ENCODE data around the gene GHRHR. TPM values are rescaled to one million over a fixed set of nuclear protein-coding genes. Genes with fewer than 3 reads are reported as not detected.

Gene GHRHR
- total and polyA plus RNA-seq, 4 donors: 0.38 to 0.77 (median 0.77) TPM; not detected in 1

DNA sequence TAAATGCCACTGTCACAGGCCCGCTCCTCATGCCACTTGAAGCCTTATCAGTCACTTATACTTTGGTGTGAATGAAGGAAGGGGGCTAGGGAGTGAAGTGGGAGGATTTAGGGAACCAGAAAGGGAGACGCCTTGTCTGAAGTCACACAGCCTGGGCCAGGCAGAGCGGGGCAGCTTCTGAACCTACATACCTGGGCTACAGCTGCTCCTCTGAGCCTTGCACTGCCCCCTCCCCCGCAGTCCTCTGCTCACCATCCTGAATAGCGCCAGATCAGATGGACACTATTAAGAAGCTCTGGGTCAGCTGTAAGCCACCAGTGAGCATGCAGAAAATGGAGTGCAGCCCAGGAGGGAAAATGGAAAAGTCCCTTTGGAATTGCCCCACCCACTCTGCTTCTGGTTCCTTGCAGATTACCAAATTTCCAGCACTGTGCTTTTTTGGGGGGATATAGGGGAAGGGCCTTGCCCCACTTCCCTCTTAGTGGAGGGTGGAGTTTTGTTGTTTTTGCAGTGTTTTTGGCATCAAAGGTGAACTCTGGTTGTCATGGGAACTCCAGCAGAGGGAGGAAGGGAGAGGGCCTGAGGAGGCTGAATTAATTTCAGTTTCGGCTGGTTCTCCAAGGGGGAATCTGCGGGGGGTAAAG lies 53.4 kb downstream of the GHRHR start:
- H3K36me3 ChIP-seq (ENCODE audit: control insufficient read depth in 4 of 4, insufficient read depth in 4 of 4, low read length in 4 of 4): no peaks in the 10 kb centered on the region
- H3K27me3 ChIP-seq (ENCODE audit: control insufficient read depth in 3 of 3, insufficient read depth in 3 of 3, low read length in 2 of 3): no peaks in the 10 kb centered on the region
- H3K4me3 ChIP-seq: no peak overlapping the region
- H3K9ac ChIP-seq (ENCODE audit: insufficient read depth in 1 of 2, low read length in 2 of 2): no peak overlapping the region
- no peaks in the 10 kb centered on the region for H3K4me1 ChIP-seq (ENCODE audit: control insufficient read depth in 5 of 5, insufficient read depth in 5 of 5, low read length in 5 of 5)
- H3K9me3 ChIP-seq (ENCODE audit: control insufficient read depth in 4 of 4, insufficient read depth in 3 of 4, low read length in 3 of 4): no peaks in the 10 kb centered on the region
- H3K27ac ChIP-seq (ENCODE audit: low read depth in 1 of 2, low read length in 1 of 2): no peak overlapping the region
- TF ChIP-seq, protein P1, sequence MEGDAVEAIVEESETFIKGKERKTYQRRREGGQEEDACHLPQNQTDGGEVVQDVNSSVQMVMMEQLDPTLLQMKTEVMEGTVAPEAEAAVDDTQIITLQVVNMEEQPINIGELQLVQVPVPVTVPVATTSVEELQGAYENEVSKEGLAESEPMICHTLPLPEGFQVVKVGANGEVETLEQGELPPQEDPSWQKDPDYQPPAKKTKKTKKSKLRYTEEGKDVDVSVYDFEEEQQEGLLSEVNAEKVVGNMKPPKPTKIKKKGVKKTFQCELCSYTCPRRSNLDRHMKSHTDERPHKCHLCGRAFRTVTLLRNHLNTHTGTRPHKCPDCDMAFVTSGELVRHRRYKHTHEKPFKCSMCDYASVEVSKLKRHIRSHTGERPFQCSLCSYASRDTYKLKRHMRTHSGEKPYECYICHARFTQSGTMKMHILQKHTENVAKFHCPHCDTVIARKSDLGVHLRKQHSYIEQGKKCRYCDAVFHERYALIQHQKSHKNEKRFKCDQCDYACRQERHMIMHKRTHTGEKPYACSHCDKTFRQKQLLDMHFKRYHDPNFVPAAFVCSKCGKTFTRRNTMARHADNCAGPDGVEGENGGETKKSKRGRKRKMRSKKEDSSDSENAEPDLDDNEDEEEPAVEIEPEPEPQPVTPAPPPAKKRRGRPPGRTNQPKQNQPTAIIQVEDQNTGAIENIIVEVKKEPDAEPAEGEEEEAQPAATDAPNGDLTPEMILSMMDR (IDR thresholded peaks at IDR 0.05; ENCODE audit: control extremely low read depth, extremely low read depth): no peak
- 86 to 88% methylated on average over 7 of the region's 7 CpGs for WGBS, 2 donors
- DNase-seq (peak in 2 of 3 donors; percentile 24 to 46), ATAC-seq (ENCODE audit: insufficient read depth, low FRiP score) (no peak)

DNA sequence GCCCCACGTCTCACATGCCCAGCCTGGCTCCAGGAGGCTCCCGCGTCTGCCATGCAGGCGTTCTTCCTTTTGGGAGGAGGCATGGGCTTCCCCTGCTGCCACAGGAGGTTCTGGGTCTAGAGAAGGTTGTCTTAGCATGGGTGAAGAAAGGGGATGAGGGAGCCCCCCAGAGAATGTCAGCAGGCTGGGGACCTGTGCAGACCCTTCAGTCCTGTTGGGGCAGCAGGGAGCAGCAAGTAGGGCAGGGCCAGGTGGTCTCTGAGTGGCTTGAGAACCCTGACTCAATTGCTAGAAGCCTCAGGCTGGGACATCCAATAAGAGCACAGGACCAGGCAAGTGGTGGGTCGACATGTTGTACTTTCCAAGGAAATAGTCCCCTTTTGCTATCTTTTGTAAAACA lies 54.0 kb downstream of the GHRHR start:
- H3K4me3 ChIP-seq: no peak overlapping the region
- WGBS, 2 donors: 89% methylated on average over 5 of the region's 5 CpGs
- H3K27ac ChIP-seq (ENCODE audit: low read depth in 1 of 2, low read length in 1 of 2): no peak overlapping the region
- H3K9me3 ChIP-seq (ENCODE audit: control insufficient read depth in 4 of 4, insufficient read depth in 3 of 4, low read length in 3 of 4): no peaks in the 10 kb centered on the region
- ATAC-seq (ENCODE audit: insufficient read depth, low FRiP score) (no peak), DNase-seq (no peak)
- H3K27me3 ChIP-seq (ENCODE audit: control insufficient read depth in 3 of 3, insufficient read depth in 3 of 3, low read length in 2 of 3): no peaks in the 10 kb centered on the region
- TF ChIP-seq, protein P1 (IDR thresholded peaks at IDR 0.05; ENCODE audit: control extremely low read depth, extremely low read depth): no peak
- H3K36me3 ChIP-seq (ENCODE audit: control insufficient read depth in 4 of 4, insufficient read depth in 4 of 4, low read length in 4 of 4): no peaks in the 10 kb centered on the region
- H3K9ac ChIP-seq (ENCODE audit: insufficient read depth in 1 of 2, low read length in 2 of 2): no peak overlapping the region
- H3K4me1 ChIP-seq (ENCODE audit: control insufficient read depth in 5 of 5, insufficient read depth in 5 of 5, low read length in 5 of 5): no peaks in the 10 kb centered on the region

DNA sequence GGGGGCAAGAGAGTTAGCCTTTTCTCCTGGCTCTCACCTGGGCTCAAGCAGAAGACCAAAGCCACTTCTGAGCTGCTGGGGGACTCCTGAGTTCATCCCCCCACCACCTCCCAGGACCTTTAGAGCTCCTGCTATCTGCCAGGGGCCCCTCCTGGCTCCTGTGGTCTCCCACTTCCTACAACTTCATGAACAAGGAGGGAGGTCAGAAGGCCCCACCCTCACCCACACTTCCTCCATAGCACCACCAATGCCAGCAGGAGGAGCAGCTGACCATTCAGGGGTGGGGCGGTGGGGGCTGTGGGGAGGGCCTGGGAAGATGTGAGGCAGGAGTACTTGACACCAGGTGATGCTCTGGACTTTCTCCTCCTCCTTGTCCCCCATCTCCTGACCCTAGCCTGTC lies 55.8 kb downstream of the GHRHR start:
- Histone ChIP-seq H3K27ac (ENCODE audit: low read depth in 1 of 2, low read length in 1 of 2) (no peak overlapping the region), H3K4me3 (no peak overlapping the region), H3K36me3 (ENCODE audit: control insufficient read depth in 4 of 4, insufficient read depth in 4 of 4, low read length in 4 of 4) (no peaks in the 10 kb centered on the region), H3K4me1 (ENCODE audit: control insufficient read depth in 5 of 5, insufficient read depth in 5 of 5, low read length in 5 of 5) (no peaks in the 10 kb centered on the region), H3K9ac (ENCODE audit: insufficient read depth in 1 of 2, low read length in 2 of 2) (no peak overlapping the region), H3K9me3 (ENCODE audit: control insufficient read depth in 4 of 4, insufficient read depth in 3 of 4, low read length in 3 of 4) (no peaks in the 10 kb centered on the region), H3K27me3 (ENCODE audit: control insufficient read depth in 3 of 3, insufficient read depth in 3 of 3, low read length in 2 of 3) (no peaks in the 10 kb centered on the region)
- DNase-seq (no peak), ATAC-seq (ENCODE audit: insufficient read depth, low FRiP score) (no peak)
- 86 to 89% methylated on average over 1 of the region's 1 CpG for WGBS, 2 donors
- TF ChIP-seq, protein P1 (IDR thresholded peaks at IDR 0.05; ENCODE audit: control extremely low read depth, extremely low read depth): no peak

DNA sequence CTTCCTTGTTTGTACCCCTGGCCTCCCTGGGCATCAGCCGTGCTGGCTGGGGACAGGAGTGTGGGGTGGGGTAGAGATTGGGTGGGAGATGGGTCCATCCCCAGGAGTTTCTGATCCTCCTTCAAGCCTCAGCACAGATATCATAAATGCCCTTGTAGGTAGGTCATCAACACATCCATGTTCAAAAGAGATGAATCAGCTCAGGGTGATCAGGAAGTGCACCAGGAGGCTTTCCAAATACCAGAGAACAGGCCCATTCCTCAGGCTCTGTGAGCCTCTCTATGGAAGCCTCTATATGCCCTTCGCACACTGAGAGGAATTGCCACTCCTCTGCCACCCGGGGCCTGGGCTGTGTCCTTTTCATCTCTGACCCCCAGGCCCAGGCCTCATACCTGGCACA lies 56.4 kb downstream of the GHRHR start:
- H3K9ac ChIP-seq (ENCODE audit: insufficient read depth in 1 of 2, low read length in 2 of 2): no peak overlapping the region
- no peaks in the 10 kb centered on the region for H3K27me3 ChIP-seq (ENCODE audit: control insufficient read depth in 3 of 3, insufficient read depth in 3 of 3, low read length in 2 of 3)
- H3K27ac ChIP-seq (ENCODE audit: low read depth in 1 of 2, low read length in 1 of 2): no peak overlapping the region
- no peak overlapping the region for H3K4me3 ChIP-seq
- no peak for DNase-seq
- ATAC-seq (ENCODE audit: insufficient read depth, low FRiP score): no peak
- H3K4me1 ChIP-seq (ENCODE audit: control insufficient read depth in 5 of 5, insufficient read depth in 5 of 5, low read length in 5 of 5): no peaks in the 10 kb centered on the region
- no peaks in the 10 kb centered on the region for H3K36me3 ChIP-seq (ENCODE audit: control insufficient read depth in 4 of 4, insufficient read depth in 4 of 4, low read length in 4 of 4)
- 93 to 95% methylated on average over 3 of the region's 3 CpGs for WGBS, 2 donors
- H3K9me3 ChIP-seq (ENCODE audit: control insufficient read depth in 4 of 4, insufficient read depth in 3 of 4, low read length in 3 of 4): no peaks in the 10 kb centered on the region
- TF ChIP-seq, protein P1 (IDR thresholded peaks at IDR 0.05; ENCODE audit: control extremely low read depth, extremely low read depth): no peak

Data from lung (tissue), 12 donors.